ENCODE results near the gene SLC50A1. TPM values are rescaled to one million over a fixed set of nuclear protein-coding genes. Genes with fewer than 3 reads are reported as not detected.

SLC50A1 gene
- total RNA-seq, 1 experiment from 2014 or later, result 39.0 TPM

- TF ChIP-seq ZNF532 (CRISPR knock-in tag; IDR thresholded peaks at IDR 0.05; ENCODE audit: borderline replicate concordance), result no peak
- no peak for TF ChIP-seq SOX15 (CRISPR knock-in tag; IDR thresholded peaks at IDR 0.05)
- no peak for TF ChIP-seq ZMAT4 (CRISPR knock-in tag; IDR thresholded peaks at IDR 0.05)
- TF ChIP-seq TCF7 (CRISPR knock-in tag; IDR thresholded peaks at IDR 0.05; ENCODE audit: low read depth), result no peak
- TF ChIP-seq ZNF423 (CRISPR knock-in tag; IDR thresholded peaks at IDR 0.05), result no peak
- no peak for TF ChIP-seq RORB (CRISPR knock-in tag; IDR thresholded peaks at IDR 0.05)
- no peak for TF ChIP-seq ESRRA (CRISPR knock-in tag; IDR thresholded peaks at IDR 0.05; ENCODE audit: borderline replicate concordance)
- no peak for TF ChIP-seq MLX (CRISPR knock-in tag; IDR thresholded peaks at IDR 0.05)
Measured at GRCh38 chr1:155086856-155087535, 48.7 kb upstream of the SLC50A1 start (continued).

GRCh38 chr1:155091071-155092051 is 44.3 kb upstream of the SLC50A1 start:
- H3K4me3 Mint-ChIP-seq, result peak overlapping the region; percentile 32
- ATAC-seq (peak; percentile 80), DNase-seq (ENCODE audit: low spot score) (peak; percentile 94)
- H3K9me3 Mint-ChIP-seq, result no peaks in the 10 kb centered on the region
- H3K27me3 Mint-ChIP-seq (ENCODE audit: low read depth), result peaks cover 12% of the 10 kb centered on the region
- no peak overlapping the region for H3K27ac Mint-ChIP-seq
- POLR2A ChIA-PET, result interaction anchor here (0.5 to 1.6 kb wide), 11 partner anchors 9 to 120 kb away, joined by 3 to 9 read pairs (median 5); partner anchors contain the start of genes KRTCAP2, SHC1 and SLC50A1
- no peaks in the 10 kb centered on the region for H3K36me3 Mint-ChIP-seq
- CTCF ChIA-PET, result interaction anchor here (0.5 to 6.8 kb wide), 58 partner anchors 9 to 571 kb away, joined by 3 to 605 read pairs (median 6); partner anchors contain the start of genes ADAM15, CLK2, DPM3 and EFNA1
- peaks cover 28% of the 10 kb centered on the region for H3K4me1 Mint-ChIP-seq
- TF ChIP-seq USF2 (CRISPR knock-in tag; IDR thresholded peaks at IDR 0.05) (peak; percentile 73), ZNF532 (CRISPR knock-in tag; IDR thresholded peaks at IDR 0.05; ENCODE audit: borderline replicate concordance) (no peak), JUN (CRISPR knock-in tag; IDR thresholded peaks at IDR 0.05) (no peak), PREB (CRISPR knock-in tag; IDR thresholded peaks at IDR 0.05; ENCODE audit: borderline replicate concordance) (no peak), USF1 (CRISPR knock-in tag; IDR thresholded peaks at IDR 0.05) (peak; percentile 66; the same call in 1 of the 2 replicates), STAT6 (CRISPR knock-in tag; conservative IDR thresholded peaks at IDR 0.05; ENCODE audit: low read depth) (no peak), RELA (CRISPR knock-in tag; IDR thresholded peaks at IDR 0.05; ENCODE audit: borderline replicate concordance) (no peak), CREB1 (CRISPR knock-in tag; IDR thresholded peaks at IDR 0.05) (no peak), MAX (CRISPR knock-in tag; IDR thresholded peaks at IDR 0.05) (peak; percentile 79; the same call in 1 of the 2 replicates)

All from WTC11 (cell line).